ENCODE data around the gene TMIE. TPM values are rescaled to one million over a fixed set of nuclear protein-coding genes. Genes with fewer than 3 reads are reported as not detected.
"Not testable (repeated sequence)": the region's sequence is repeated elsewhere in the genome, so short reads cannot be mapped to it uniquely, and the experiment has no call there.

TMIE gene
- total RNA-seq, 1 donor from 2014 or later: under 0.01 TPM

DNA sequence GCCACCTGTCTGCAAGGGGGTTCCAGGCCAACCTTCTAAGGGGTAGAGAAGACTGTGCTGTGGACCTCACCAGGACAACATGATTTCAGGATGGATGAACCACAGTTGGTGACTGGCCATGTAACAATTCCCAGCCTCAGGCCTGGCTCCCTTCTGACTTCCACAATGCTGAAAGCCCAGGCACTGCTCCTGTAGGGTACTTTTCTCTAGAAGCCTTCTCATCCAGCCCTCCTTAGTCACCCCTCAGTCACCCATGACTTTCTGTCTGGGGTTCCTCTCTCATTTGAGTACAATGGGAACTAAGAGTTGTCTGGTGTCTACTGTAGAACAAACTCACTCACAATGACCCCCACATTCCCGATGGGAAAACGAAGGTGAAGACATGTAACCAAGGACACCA is 16.3 kb upstream of the TMIE start:
- DNase-seq (ENCODE audit: low read depth in 2 of 2): no peak

DNA sequence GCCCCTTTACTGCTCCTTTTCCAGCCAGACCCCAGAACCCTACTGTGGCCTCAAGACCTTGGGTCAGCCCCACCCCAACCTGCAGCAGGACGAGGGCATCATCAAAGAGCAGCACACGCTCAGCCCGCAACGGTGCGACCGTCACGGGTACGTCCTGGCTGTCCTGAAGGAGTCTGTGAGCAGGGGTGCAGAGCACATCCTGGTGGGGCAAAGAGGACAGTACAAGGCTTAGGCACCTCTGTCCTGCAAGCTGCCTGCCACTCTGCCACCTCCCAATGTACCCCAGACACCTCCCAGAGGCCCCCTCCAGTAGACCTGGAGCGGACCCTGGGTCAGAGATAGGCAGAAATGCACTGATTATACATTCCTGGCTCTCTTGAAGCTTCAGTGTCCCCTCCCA is 15.7 kb upstream of the TMIE start:
- DNase-seq (ENCODE audit: low read depth in 2 of 2): no peak

DNA sequence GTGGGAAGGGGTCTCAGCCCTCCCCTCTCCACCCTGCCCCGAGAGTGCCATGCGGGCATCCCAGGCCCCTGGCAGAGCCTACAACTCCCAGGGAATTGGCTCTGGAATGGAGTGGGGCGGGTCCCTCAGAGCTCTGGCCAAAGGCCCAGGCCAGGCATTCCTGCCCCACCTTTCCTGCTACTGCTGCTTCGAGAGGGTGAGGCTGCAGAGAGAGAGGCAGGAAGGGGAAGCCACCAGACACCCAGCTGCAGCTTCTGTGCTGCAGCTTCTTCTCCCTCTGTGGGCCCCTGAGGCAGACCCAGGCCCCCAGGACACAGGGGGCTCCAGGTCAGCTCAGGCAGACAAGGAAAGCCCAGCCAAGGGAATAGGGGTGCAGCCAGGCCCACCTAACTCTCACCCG is 10.4 kb upstream of the TMIE start:
- DNase-seq (ENCODE audit: low read depth in 2 of 2): peak; percentile 14 to 18

DNA sequence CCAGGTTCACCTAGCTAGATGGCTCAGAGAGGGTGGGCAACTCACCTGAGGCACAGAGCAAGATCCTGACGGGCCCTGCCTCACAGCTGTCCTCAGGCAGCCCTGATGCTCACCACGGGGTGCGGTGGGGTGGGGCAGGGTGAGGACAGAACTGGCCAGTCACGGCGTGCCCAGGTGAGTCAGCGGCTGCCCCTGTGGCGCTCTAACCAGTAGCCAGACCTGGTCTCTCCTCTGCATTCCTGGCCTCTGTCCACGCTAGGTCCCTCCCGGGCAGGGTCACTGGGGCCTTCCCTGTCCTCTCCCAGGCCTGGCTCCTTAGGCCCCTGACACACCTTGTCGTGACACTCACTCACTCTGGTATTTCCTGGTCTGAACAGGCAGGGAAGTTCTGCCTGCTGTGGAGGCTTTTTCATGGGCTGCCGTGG is 8.6 kb upstream of the TMIE start:
- DNase-seq (ENCODE audit: low read depth in 2 of 2): peak; percentile 12 to 46

DNA sequence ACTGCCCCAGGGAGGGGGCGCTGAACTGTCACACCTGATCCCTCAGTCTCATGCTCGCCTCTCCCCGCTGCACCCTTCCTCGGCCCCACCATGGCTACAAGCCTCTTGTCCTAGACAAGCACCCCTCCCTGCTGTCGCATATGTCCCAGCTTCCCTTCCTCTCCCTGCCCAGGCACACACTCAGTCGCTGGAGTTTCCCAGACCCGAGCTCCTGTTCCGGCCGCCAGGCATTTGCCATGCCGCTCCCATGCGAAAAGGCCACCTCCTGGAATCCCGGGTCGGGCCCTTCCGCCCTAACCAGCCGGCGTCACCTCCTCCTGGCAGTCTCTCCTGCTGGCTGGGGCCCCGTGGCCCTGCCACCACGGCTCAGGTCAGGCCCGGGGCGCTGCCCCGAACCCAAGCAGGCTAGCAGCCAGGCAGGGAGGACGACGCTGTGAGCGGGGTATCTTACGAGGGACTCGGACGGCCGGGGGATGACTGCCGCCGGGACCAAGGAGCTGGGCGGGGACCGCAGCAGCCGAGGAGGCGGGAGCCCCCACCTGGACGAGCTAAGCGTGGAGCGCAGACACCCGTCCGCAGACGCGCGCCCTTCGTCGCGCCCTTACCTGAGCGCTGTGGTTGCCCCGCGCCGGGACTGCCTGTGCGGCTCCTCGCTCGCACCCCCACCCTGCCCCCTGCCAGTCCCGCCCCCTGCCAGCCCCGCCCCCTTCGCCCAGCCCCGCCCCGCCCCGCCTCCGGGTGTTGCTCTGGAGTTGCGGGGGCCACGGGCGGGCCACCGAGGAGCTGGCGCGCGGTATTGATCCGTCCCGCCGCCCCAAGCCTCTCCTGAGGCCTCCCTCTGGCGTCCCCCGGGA is 7.9 kb upstream of the TMIE start, which contains the start of gene ALS2CL:
Gene ALS2CL (minus strand): TSS at position 642 of the 854 bp plus-strand sequence. CDS start 4,239 bp downstream, outside the sequence.
- DNase-seq (ENCODE audit: low read depth in 2 of 2): peak; percentile 27 to 49

DNA sequence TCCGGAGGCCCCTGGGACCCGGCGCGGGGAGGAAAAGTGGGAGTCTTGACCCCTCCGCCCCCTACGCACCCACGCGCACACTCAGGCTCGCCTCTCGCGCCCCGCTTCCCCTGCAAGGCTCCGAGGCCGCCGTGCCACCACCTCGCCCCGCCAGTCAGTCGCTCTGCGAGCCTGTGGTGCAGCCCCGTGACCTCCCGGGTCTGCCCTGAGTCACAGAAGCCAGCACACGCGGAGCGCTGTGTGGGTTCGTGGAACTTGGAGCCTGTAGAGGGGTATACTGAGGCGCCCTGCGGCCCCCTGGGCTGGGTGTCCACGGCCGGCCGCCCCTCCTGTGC is 7.3 kb upstream of the TMIE start:
- peak; percentile 10 to 28 for DNase-seq (ENCODE audit: low read depth in 2 of 2)

DNA sequence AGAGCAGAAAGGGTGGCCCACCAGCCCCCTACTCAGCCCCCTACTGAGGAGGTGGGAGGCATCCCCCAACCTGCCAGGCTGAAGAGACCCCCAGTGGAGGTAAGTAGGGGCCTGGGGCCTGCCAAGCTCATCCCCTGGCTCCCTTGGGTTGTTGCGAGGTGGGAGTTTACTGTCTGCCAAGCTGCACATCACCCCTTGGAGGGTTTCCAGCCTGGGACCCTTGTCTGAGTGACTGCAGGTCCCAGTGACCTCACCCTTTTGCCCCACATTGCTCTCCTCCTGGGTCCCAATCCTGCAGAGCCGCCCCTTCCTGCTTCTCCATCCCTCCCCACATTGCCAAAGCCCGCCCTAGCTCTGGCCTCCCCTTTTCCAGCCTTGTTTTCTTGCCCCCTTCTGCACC is 6.7 kb upstream of the TMIE start:
- no peak for DNase-seq (ENCODE audit: low read depth in 2 of 2)

DNA sequence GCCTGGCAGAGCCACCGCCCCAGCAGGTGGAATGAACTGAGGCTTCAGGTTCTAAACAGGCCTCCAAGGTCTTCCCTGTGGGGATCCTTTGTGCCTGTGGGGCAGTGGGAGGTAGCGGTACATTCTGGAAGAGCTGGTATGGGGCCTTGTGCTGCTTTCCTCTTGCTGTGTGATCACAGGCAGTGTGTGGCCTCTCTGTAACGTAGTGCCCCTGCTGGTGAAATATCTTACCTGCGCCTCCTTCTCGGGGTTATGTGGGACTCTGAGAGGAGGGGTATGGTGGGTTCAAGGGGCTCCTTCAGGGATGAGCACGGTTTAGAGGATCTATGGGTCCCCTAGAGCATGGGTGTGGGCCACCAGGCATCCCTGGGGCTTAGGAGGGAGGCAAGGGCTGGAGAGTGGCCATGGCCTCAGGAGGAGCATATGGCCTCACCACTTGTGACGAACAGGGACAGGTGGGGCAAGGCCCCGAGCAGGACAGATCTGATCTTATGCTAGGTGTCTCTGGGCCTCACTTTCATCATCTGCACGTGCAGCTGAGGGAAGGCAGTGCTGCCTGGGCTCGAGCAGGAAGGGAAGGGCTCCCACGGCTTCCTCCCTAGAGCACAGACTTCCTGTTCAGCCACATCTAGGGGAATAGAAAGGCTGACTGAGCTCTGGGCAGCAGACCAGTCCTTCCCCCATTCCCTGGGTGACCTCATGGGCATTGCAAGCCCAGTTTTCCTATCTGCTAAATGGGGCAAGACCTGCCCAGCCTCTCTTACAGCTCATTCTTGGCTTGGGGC is 5.8 kb upstream of the TMIE start:
- peak; percentile 70 to 94 for DNase-seq (ENCODE audit: low read depth in 2 of 2)

DNA sequence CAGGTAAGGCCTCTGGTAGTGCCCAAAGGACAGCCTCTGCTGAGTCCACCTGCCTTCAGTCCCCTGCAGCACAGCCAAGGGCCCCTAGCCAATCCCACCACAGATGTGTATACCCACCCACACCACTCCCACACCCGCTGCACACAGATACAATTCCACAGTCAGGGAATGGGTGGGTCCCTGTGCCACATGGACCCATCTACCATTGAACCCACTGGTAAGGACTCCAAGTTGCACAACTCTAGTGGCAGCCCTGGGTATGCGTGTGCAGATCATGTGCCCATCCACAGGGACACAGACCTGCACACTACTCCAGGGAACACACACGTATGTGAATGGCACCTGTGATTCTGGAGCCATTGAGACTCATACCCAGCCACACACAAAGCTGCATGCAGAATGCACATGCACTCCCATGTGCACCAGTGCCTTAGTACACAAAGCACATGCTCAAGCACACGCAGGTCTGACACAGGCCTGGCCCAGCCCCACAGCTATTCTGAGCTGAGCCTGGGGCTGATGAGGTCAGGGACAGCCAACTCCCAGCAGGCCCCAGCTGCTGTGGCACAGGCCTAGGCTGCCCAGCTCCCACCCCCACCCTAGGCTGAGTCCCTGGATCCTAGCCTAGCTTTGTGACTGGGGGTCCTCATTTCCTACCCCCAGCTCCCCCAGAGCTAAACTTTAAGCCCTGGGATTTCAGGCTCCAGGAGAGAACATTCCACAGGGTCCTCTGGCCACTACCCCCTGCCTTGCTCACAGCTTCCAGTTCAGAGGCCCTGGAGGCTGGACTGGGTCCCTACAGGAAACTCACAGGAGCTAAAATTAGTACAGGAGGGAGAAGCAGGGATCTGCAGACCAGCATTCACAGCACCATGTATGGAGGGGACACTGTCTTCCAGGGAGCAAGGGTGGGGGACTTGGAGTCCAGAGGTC is 5.0 kb upstream of the TMIE start:
- peak; percentile 20 to 27 for DNase-seq (ENCODE audit: low read depth in 2 of 2)

DNA sequence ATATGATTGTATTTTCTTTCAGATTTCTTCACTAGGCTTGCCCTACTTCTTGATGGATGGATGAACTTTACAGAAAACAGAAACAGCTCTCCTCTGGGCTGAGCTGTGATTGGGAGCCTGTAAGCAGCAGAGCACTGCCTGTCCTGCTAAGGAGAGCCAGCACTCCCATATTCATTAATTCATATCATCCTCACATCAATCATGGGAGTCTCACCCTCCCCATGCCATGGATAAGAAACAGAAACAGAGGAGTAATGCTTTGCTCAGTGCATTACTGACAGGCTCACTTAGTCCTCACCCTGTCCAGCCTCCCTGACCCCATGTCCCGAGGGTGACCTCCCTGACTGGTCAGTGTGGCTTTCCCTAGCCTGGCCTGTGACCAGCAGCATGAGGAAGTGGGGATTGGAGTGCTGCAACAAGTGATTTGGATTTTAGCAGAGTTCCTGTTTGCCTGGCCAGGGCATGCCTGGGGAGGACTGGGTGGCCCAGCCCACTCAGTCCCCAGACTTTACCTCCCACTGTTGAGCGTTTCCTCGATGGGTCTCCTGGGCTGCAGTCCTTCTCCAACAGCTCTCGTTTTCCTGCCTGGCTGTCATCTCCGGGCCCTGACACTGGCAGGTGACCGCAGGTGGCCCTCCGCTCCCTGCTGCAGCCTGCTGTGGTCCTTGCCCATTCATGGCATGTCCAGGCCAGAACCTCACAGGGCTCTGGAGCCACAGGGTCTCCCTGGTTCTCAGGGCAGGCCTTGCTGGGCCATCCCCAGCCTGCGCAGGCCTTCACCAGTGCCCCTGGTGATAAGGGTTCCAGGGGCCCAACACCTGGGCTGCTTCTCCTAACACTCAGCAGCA is 1.3 kb upstream of the TMIE start:
- no peak for DNase-seq (ENCODE audit: low read depth in 2 of 2)

DNA sequence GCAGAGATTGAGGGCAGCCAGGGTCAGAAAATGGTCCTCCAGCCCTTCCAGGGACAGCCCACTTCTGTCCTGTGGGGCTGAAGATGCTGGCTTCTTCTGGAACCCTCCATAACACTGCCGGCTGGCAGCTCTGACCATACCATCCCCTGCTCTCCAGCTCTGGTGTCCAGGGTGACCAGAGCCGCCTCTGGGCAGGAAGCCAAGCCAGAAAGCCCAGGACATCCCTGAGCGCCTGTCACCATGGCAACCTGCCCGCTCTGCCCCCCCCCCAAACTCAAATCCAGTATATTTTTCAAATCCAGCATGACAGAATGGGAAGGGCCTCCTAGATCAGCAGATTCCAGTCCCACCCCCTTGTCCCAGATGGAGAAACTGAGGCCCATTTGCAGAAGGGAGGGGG is 420 bp upstream of the TMIE start:
- DNase-seq (ENCODE audit: low read depth in 2 of 2): peak in 1 of 2 donors; percentile 18

DNA sequence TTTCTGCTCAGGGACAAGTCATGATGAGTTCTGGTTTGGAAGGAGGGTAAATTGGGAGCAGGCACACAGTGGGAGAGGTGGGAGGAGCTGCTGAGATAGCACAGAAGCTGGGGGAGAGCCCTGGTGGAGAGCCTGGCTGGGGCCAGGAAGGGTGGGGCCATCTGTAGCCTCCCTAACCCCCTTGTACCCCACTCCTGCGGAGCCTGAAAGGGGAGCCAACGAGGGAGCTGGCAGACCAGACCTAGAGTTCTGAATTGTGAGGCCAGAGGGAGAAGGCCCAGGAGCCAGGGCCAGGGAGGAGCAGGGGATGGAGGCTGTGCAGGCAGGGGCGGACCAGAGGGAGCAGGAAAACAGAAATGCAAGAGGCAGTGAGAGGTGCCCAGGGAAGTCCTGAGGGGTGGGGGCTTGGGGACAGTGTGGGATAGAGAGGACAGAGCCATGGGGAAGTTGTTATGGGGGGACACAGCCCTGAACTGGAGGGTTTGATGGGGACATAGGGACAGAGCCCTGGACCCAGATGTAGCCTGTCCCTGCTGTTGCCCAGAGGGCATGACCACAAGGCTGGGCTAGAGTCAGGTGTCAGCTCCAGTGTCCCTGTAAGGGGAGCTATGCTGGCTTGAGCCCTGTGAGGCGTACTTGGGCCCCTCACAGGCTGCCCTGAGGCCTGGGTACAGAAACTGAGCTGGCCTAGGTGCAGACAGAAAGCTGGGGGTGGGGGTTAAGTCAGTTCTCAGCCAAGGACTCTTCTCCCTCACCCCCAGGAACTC is 1.2 kb downstream of the TMIE start:
- DNase-seq (ENCODE audit: low read depth in 2 of 2): no peak

DNA sequence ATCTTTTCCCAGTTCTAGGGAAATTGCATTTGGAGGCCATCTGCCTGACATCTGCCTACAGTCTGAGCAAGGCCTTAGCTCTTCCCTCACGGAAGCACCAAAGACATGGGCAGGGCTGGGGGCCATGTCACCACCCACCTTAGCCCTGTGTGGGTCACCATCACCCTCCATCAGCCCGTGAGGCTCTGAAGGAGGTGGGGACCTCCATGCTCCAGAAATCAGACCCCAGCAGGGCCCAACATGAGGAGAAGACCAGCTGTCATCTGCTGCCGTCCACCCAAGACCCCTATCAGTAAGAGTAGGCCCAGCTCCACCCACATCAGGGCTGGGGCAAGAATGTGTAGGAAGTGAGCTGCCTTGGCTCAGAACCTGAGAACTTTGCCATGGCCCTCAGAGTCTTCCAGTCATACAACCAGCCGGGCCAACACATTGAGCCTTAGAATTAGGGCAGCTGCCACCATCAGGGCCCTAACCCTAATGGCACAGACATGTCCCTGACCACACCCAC is 1.9 kb downstream of the TMIE start:
- no peak for DNase-seq (ENCODE audit: low read depth in 2 of 2)

DNA sequence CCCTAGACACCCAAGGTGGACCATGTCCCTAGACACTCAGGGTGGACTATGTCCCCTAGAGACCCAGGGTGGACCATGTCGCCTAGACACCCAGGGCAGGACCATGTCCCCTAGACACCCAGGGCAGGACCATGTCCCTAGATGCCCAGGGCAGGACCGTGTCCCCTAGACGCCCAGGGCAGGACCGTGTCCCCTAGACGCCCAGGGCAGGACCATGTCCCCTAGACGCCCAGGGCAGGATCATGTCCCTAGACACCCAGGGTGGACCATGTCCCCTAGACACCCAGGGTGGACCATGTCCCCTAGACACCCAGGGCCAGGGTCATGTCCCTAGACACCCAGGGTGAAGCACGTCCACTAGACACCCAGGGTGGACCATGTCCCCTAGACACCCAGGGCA is 3.2 kb downstream of the TMIE start:
- DNase-seq (ENCODE audit: low read depth in 2 of 2): not testable (repeated sequence)

DNA sequence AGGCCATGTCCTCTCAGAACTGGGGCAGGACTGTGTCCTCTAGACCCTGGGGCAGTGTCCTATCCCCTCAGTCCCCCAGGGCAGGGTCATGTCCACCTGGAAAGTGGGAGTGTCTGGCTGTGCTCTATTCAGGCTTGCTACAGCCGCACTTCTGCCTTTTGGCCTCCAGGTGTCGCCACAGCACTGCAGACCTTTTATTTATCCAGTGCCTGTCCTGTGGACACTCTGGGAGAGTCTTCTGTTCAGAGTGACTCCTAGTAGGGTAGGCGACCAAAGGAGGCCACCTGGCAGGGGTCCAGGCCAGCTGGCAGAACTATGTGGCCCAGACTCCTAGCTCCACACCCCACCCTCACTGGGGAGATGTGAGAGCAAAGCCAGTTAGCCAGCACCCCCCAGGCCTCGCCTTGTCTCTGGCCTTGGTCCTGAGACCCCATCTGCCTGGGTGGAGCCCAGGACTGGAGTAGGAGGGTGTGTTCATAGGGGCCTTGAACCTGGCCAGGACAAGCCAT is 3.9 kb downstream of the TMIE start:
- DNase-seq (ENCODE audit: low read depth in 2 of 2): peak; percentile 71 to 80

DNA sequence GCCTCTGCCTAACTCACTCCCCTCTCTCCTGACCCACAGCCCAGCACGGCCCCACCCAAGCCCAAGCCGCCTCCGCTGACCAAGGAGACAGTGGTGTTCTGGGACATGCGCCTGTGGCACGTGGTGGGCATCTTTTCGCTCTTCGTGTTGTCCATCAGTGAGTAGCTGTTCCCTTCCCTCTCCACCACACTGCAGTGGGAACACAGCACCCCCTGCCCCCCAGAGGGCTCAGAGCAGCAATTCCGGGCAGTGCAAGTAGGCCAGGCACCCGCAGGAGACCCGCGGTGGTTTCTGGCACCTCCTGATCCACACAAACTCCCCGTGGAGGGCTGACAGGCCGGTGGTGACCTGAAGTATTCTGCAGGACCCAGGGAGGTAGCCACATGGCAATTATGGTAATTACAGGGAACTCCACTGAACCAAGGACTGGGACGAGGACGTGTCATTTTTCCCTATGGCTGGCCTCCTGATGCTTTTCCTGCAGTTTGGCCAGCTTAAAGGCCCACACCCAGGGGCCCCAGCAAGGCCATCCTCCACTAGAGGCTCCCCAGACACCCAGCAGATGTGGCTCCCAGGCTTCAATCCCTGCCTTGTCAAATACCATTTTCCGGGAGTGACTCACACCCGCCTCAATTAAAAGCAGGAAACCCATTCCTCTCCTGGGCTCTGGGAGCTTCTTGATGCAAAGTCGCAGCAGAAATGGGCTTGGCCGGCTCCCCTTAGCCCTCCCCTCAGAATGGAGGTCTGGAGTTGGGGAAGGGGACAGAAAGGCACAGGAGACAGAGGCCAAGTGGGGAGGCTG is 4.8 kb downstream of the TMIE start:
- DNase-seq (ENCODE audit: low read depth in 2 of 2): peak in 1 of 2 donors; percentile 78

DNA sequence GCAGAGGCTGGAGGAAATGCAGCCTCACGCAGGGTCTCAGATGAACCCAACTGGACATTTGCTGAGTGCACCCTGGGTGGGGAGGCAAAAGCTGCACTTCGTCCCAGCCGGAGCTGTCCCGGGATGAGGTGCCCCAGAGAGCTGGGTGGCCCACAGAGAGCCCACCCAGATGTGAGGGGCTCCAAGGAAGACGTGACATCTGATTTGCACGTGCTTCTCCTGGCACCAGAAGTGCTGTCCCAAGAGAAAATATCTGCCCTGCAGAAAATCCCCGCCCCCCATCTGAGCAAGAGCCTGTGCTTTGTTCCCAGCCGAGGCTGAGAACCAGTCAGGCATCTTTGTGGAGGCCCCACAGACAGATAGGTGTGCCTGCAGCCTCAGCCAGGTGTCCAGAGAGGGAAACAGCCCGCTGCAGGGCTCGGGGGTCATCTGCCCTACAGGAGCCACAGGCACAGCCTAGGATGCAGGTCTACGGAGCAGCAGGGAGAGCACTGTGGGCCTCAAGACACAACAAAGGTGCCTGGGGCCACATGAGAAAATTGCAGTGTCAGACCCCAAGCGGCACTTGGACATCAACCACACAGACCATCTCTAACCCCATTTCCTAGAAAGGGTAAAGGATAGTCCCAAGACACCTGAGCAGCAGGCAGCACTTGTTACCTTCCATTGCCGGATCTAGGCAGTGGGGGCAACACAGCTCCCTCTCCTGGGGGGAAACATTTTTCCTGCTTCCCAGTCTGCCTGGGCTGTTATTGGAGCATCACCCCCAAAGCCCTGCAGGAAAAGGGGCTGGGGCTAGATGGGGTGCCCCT is 5.8 kb downstream of the TMIE start:
- no peak for DNase-seq (ENCODE audit: low read depth in 2 of 2)

DNA sequence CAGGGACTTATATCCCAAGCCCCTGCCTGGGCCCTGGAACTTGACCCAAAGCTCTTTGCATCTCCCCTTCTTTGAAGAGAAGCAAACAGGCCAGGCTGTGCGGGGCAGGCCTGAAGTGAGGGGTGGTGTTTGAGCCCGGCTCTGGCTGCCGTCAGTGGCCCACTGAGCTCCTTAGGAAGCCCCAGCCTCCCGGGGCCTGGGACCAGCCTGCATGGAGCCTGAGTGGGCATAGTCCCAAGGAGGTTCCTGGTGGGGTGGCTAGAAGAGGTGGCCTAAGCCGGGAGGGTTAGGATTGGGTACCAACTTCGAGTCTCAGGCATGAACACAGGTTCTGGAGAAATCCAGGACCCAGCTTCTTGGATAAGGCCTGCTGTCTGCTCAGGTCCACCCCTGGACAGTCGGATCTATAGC is 6.4 kb downstream of the TMIE start:
- no peak for DNase-seq (ENCODE audit: low read depth in 2 of 2)
